ENCODE results near the gene MAPKAP1.

- TF ChIP-seq ISL1 (CRISPR knock-in tag; IDR thresholded peaks at IDR 0.05) (no peak), ARNTL (CRISPR knock-in tag; IDR thresholded peaks at IDR 0.05; ENCODE audit: borderline replicate concordance, low read depth) (no peak), BACH2 (CRISPR knock-in tag; IDR thresholded peaks at IDR 0.05; ENCODE audit: borderline replicate concordance) (no peak), CREB5 (CRISPR knock-in tag; IDR thresholded peaks at IDR 0.05; ENCODE audit: low read depth) (no peak)
- TF ChIP-seq, protein P1, sequence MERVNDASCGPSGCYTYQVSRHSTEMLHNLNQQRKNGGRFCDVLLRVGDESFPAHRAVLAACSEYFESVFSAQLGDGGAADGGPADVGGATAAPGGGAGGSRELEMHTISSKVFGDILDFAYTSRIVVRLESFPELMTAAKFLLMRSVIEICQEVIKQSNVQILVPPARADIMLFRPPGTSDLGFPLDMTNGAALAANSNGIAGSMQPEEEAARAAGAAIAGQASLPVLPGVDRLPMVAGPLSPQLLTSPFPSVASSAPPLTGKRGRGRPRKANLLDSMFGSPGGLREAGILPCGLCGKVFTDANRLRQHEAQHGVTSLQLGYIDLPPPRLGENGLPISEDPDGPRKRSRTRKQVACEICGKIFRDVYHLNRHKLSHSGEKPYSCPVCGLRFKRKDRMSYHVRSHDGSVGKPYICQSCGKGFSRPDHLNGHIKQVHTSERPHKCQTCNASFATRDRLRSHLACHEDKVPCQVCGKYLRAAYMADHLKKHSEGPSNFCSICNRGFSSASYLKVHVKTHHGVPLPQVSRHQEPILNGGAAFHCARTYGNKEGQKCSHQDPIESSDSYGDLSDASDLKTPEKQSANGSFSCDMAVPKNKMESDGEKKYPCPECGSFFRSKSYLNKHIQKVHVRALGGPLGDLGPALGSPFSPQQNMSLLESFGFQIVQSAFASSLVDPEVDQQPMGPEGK (CRISPR knock-in tag; IDR thresholded peaks at IDR 0.05; ENCODE audit: borderline replicate concordance): no peak
Measured at GRCh38 chr9:125589287-125589686, 117.7 kb downstream of the MAPKAP1 start.
